Mammary epithelial cell (primary cell): ENCODE results near the gene LEMD3.

Experiments
- EZH2 ChIP-seq: IDR thresholded peaks from 2 replicates; pipeline ENCODE4 v1.6.1; 2012; ENCODE audit warnings: low read length, inconsistent platforms, borderline replicate concordance
- TF ChIP-seq, protein P1 (sequence below), 2 donors: IDR thresholded peaks in 1 of 2; conservative IDR thresholded peaks in 1 of 2; 2 replicates each; pipeline ENCODE4 v1.5.1; 2011 to 2012; ENCODE audit warnings: inconsistent platforms in 2 of 2, low read length in 2 of 2, mild to moderate bottlenecking in 2 of 2, control low read depth in 1 of 2, low read depth in 1 of 2; ENCODE audit not compliant: insufficient read depth in 1 of 2; ENCODE audit errors: extremely low read depth in 1 of 2

DNA sequence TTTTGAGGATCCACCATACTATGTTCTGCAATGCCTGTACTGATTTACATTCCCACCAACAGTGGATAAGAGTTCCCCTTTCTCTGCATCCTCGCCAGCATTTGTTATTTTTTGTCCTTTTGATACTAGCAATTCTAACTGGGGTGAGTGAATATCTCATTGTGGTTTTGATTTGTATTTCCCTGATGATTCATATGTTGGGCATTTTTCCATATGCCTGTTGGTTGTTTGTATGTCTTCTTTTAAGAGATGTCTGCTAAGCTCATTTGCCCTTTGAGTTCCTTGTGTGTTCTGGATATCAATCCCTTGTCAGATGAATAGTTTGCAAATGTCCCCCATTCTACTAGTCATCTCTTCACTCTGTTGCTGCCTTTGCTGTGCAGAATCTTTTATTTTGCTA lies 60.1 kb downstream of the LEMD3 start:
- TF ChIP-seq EZH2: no peak
- TF ChIP-seq, protein P1, sequence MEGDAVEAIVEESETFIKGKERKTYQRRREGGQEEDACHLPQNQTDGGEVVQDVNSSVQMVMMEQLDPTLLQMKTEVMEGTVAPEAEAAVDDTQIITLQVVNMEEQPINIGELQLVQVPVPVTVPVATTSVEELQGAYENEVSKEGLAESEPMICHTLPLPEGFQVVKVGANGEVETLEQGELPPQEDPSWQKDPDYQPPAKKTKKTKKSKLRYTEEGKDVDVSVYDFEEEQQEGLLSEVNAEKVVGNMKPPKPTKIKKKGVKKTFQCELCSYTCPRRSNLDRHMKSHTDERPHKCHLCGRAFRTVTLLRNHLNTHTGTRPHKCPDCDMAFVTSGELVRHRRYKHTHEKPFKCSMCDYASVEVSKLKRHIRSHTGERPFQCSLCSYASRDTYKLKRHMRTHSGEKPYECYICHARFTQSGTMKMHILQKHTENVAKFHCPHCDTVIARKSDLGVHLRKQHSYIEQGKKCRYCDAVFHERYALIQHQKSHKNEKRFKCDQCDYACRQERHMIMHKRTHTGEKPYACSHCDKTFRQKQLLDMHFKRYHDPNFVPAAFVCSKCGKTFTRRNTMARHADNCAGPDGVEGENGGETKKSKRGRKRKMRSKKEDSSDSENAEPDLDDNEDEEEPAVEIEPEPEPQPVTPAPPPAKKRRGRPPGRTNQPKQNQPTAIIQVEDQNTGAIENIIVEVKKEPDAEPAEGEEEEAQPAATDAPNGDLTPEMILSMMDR (conservative IDR thresholded peaks at IDR 0.05 in 1 of 2, IDR thresholded peaks at IDR 0.05 in 1 of 2; ENCODE audit: extremely low read depth in 1 of 2, insufficient read depth in 1 of 2, low read depth in 1 of 2, low read length in 2 of 2): no peak
